K562 (cell line): ENCODE results near the gene RNF40. TPM values are rescaled to one million over a fixed set of nuclear protein-coding genes. Genes with fewer than 3 reads are reported as not detected.

ENCODE experiments used
- DACH1 ChIP-seq: fragments of 450-650 bp; IDR thresholded peaks from 2 replicates; pipeline ENCODE4 v1.6.1; 2018; ENCODE audit not compliant: partially characterized antibody
- ETV1 ChIP-seq: fragments of 450-650 bp; conservative IDR thresholded peaks from 2 replicates; pipeline ENCODE4 v1.6.1; 2016; ENCODE audit warnings: missing genetic modification characterization, control low read depth, low read depth, missing compliant biosample characterization
- FOXA3 ChIP-seq, 2 experiments: fragments of 450-650 bp in 1 of 2; sonication (generic) in 1 of 2; formaldehyde crosslinking; IDR thresholded peaks in 1 of 2; conservative IDR thresholded peaks in 1 of 2; 2 replicates each; pipeline versions ENCODE4 v1.4.0 to v1.8.0; 2020 to 2022; ENCODE audit warnings: mild to moderate bottlenecking in 2 of 2, missing genetic modification reagents in 1 of 2
- FOXJ2 ChIP-seq: fragments of 200-800 bp; sonication (Bioruptor generic); IDR thresholded peaks from 2 replicates; pipeline ENCODE4 v1.6.1; 2016; ENCODE audit warnings: missing genetic modification characterization, missing compliant biosample characterization
- IRF2 ChIP-seq: sonication (generic); formaldehyde crosslinking; IDR thresholded peaks from 2 replicates; pipeline ENCODE4 v1.8.1; 2022; ENCODE audit warnings: mild to moderate bottlenecking, missing genetic modification reagents
- MCM3 ChIP-seq: fragments of 450-650 bp; IDR thresholded peaks from 2 replicates; pipeline ENCODE4 v1.6.1; 2016
- NCOA2 ChIP-seq, 2 experiments: fragments of 450-650 bp; IDR thresholded peaks; 2 replicates each; pipeline ENCODE4 v1.6.1; 2018; ENCODE audit warnings: mild to moderate bottlenecking in 2 of 2, moderate library complexity in 1 of 2; ENCODE audit not compliant: partially characterized antibody in 2 of 2
- NFE2 ChIP-seq: IDR thresholded peaks from 2 replicates; pipeline ENCODE4 v1.6.1; 2014; ENCODE audit warnings: antibody characterized with exemption, low read depth
- NRF1 ChIP-seq, 2 experiments: fragments of 450-650 bp; IDR thresholded peaks in 1 of 2; conservative IDR thresholded peaks in 1 of 2; 2 replicates each; pipeline ENCODE4 v1.6.1; 2014; ENCODE audit warnings: mild to moderate bottlenecking in 2 of 2
- ZBTB11 ChIP-seq, 3 experiments: fragments of 200-800 bp in 1 of 3; fragments of 250-450 bp in 1 of 3; fragments of 450-650 bp in 1 of 3; sonication (Bioruptor Pico) in 1 of 3; sonication (Bioruptor generic) in 1 of 3; formaldehyde crosslinking in 1 of 3; IDR thresholded peaks; 2 replicates each; pipeline versions ENCODE4 v1.6.1 to v1.8.0; 2016 to 2022; ENCODE audit warnings: mild to moderate bottlenecking in 2 of 3, missing genetic modification characterization in 2 of 3, missing compliant biosample characterization in 1 of 3, moderate library complexity in 1 of 3
- ZKSCAN1 ChIP-seq: fragments of 150-350 bp; IDR thresholded peaks from 2 replicates; pipeline ENCODE4 v1.6.1; 2016; ENCODE audit warnings: low read depth, low read length
- ZNF174 ChIP-seq: fragments of 250-450 bp; sonication (Bioruptor Pico); IDR thresholded peaks from 2 replicates; pipeline ENCODE4 v1.4.0; 2020; ENCODE audit warnings: mild to moderate bottlenecking
- polyA plus RNA-seq, 8 experiments: library from polyadenylated mRNA; depleted of rRNA in 4 of 8; stranded (reverse) in 5 of 8; unstranded in 3 of 8; fragments of >200 nt; fragmentation: Nextera tagmentation in 2 of 8; fragmentation: Illumina TruSeq in 1 of 8; extraction: Ambion mirVana in 2 of 8; extraction: Trizol in 1 of 8; gene quantifications; 2 replicates each; pipeline versions ENCODE4 v1.2.1 to v1.2.3, GENCODE V29; 2011 to 2014; ENCODE audit warnings: inconsistent platforms in 1 of 8, missing spikeins in 1 of 8
- total RNA-seq, 7 experiments: library from RNA; depleted of rRNA in 6 of 7; stranded (reverse); fragments of >200 nt in 6 of 7; fragmentation: Illumina TruSeq in 2 of 7; extraction: Trizol in 2 of 7; gene quantifications; 2 replicates each; pipeline versions ENCODE4 v1.2.1 to v1.2.3, GENCODE V29; 2011 to 2021; ENCODE audit warnings: low replicate concordance in 1 of 7
- TF ChIP-seq, protein P1 (sequence below): sonication (generic); formaldehyde crosslinking; IDR thresholded peaks from 2 replicates; pipeline ENCODE4 v1.8.0; 2022; ENCODE audit warnings: missing genetic modification reagents, mild to moderate bottlenecking, borderline replicate concordance
- TF ChIP-seq, protein P2 (sequence below): sonication (generic); formaldehyde crosslinking; IDR thresholded peaks from 2 replicates; pipeline ENCODE4 v1.8.0; 2023; ENCODE audit warnings: mild to moderate bottlenecking, missing genetic modification reagents
- TF ChIP-seq, protein P3 (sequence below): fragments of 450-650 bp; formaldehyde crosslinking; IDR thresholded peaks from 2 replicates; pipeline ENCODE4 v1.4.0; 2020; ENCODE audit warnings: mild to moderate bottlenecking, moderate library complexity

RNF40 gene
- total and polyA plus RNA-seq, 9 of the 15 experiments (the other 6 are each of a cell fraction or from before 2014, with no cell fraction given) = 6.2 to 129 (median 81.5) TPM

DNA sequence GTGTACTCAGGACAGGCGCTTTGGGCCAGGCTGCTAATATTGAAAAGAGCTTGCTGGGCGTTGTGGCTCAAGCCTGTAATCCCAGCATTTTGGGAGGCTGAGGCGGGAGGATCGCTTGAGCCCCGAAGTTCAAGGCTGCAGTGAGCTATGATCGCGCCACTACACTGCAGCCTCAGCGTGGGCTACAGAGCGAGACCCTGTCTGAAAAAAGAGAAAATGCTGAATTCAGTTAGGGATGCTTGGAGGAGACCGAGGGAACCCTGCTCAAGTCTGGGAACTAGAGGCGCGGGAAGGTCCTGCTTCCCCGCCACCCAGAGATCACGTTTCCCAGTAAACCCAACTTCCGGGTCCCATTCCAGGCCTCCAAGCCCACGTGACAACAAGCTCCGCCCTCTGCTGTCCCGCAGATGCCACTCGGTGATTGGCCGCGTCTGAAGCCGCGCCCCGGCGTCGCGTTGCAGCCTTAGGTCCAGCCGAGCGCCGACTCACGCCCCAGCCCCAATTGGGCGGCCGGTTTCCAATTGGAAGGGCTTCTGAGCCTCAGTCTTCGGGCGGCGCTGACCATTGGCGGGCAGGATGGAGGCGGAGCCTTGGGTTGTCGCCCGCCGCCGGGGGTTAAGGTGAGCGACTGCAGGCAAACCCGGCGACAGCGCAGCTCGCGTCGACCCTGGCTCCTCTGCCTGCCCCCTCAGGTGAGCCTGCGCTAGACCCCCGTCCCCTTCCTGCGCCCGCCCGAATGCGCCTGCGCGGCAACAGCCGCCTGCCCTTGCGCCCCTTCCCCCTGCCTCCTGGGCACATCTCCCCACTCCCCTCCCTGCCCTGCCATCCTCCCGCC lies 14.1 kb upstream of the RNF40 start, which contains the start of gene PHKG2 (continued):
- TF ChIP-seq ZBTB11 (CRISPR knock-in tag; IDR thresholded peaks at IDR 0.05) (peak in 1 of 3 experiments; percentile 69; a peak in 2 of 6 replicates), FOXA3 (CRISPR knock-in tag; conservative IDR thresholded peaks at IDR 0.05 in 1 of 2, IDR thresholded peaks at IDR 0.05 in 1 of 2) (0 out of 4 replicates have a peak, but pooled peaks of 1 of the 2 experiments have one; percentile 31), NFE2 (peak; percentile 42; the same call in 1 of the 2 replicates), NCOA2 (IDR thresholded peaks at IDR 0.05; ENCODE audit: partially characterized antibody in 2 of 2) (no peak), MCM3 (no peak), DACH1 (no peak), ZNF174 (CRISPR knock-in tag) (no peak), ZKSCAN1 (no peak), ETV1 (tag) (no peak; the same call in 1 of the 2 replicates), NRF1 (conservative IDR thresholded peaks at IDR 0.05 in 1 of 2, IDR thresholded peaks at IDR 0.05 in 1 of 2) (peak; percentile 90 to 92), FOXJ2 (no peak), IRF2 (CRISPR knock-in tag) (no peak)
- TF ChIP-seq, protein P1, sequence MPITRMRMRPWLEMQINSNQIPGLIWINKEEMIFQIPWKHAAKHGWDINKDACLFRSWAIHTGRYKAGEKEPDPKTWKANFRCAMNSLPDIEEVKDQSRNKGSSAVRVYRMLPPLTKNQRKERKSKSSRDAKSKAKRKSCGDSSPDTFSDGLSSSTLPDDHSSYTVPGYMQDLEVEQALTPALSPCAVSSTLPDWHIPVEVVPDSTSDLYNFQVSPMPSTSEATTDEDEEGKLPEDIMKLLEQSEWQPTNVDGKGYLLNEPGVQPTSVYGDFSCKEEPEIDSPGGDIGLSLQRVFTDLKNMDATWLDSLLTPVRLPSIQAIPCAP (CRISPR knock-in tag) = no peak
- TF ChIP-seq, protein P2, sequence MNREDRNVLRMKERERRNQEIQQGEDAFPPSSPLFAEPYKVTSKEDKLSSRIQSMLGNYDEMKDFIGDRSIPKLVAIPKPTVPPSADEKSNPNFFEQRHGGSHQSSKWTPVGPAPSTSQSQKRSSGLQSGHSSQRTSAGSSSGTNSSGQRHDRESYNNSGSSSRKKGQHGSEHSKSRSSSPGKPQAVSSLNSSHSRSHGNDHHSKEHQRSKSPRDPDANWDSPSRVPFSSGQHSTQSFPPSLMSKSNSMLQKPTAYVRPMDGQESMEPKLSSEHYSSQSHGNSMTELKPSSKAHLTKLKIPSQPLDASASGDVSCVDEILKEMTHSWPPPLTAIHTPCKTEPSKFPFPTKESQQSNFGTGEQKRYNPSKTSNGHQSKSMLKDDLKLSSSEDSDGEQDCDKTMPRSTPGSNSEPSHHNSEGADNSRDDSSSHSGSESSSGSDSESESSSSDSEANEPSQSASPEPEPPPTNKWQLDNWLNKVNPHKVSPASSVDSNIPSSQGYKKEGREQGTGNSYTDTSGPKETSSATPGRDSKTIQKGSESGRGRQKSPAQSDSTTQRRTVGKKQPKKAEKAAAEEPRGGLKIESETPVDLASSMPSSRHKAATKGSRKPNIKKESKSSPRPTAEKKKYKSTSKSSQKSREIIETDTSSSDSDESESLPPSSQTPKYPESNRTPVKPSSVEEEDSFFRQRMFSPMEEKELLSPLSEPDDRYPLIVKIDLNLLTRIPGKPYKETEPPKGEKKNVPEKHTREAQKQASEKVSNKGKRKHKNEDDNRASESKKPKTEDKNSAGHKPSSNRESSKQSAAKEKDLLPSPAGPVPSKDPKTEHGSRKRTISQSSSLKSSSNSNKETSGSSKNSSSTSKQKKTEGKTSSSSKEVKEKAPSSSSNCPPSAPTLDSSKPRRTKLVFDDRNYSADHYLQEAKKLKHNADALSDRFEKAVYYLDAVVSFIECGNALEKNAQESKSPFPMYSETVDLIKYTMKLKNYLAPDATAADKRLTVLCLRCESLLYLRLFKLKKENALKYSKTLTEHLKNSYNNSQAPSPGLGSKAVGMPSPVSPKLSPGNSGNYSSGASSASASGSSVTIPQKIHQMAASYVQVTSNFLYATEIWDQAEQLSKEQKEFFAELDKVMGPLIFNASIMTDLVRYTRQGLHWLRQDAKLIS (CRISPR knock-in tag) = peak; percentile 63; the same call in 1 of the 2 replicates
- TF ChIP-seq, protein P3, sequence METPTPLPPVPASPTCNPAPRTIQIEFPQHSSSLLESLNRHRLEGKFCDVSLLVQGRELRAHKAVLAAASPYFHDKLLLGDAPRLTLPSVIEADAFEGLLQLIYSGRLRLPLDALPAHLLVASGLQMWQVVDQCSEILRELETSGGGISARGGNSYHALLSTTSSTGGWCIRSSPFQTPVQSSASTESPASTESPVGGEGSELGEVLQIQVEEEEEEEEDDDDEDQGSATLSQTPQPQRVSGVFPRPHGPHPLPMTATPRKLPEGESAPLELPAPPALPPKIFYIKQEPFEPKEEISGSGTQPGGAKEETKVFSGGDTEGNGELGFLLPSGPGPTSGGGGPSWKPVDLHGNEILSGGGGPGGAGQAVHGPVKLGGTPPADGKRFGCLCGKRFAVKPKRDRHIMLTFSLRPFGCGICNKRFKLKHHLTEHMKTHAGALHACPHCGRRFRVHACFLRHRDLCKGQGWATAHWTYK (CRISPR knock-in tag) = no peak
